Kidney epithelial cell (primary cell): ENCODE data around the gene IFRD1. TPM values are rescaled to one million over a fixed set of nuclear protein-coding genes. Genes with fewer than 3 reads are reported as not detected.
A peak's percentile ranks its signal among the peaks of the same experiment; 100 is the strongest.

ENCODE experiments used
- DNase-seq: peaks from one replicate; pipeline ENCODE4 v3.0.0-alpha.2; 2010; ENCODE audit warnings: low read depth
- H3K27me3 ChIP-seq: 2 replicates; pipeline ENCODE4 v1.6.0; 2011; ENCODE audit warnings: low read length; ENCODE audit not compliant: control insufficient read depth, insufficient read depth
- H3K36me3 ChIP-seq: 2 replicates; pipeline ENCODE4 v1.5.1; 2011; ENCODE audit warnings: low read length; ENCODE audit not compliant: control insufficient read depth, insufficient read depth
- H3K4me3 ChIP-seq: 2 replicates; pipeline ENCODE4 v1.5.1; 2011; ENCODE audit warnings: low read depth, mild to moderate bottlenecking, control low read depth, low read length
- total RNA-seq: library from RNA; depleted of rRNA; stranded (reverse); fragments of >200 nt; gene quantifications from 2 replicates; pipeline ENCODE4 v1.2.3, GENCODE V29; 2015
- TF ChIP-seq, protein P1 (sequence below): IDR thresholded peaks from 2 replicates; pipeline ENCODE4 v1.5.1; 2011; ENCODE audit warnings: mild to moderate bottlenecking, moderate library complexity, low read length, control low read depth, inconsistent platforms; ENCODE audit not compliant: insufficient read depth, poor library complexity, severe bottlenecking

Gene IFRD1
- total RNA-seq, 1 donor from 2014 or later: 87.3 TPM

DNA sequence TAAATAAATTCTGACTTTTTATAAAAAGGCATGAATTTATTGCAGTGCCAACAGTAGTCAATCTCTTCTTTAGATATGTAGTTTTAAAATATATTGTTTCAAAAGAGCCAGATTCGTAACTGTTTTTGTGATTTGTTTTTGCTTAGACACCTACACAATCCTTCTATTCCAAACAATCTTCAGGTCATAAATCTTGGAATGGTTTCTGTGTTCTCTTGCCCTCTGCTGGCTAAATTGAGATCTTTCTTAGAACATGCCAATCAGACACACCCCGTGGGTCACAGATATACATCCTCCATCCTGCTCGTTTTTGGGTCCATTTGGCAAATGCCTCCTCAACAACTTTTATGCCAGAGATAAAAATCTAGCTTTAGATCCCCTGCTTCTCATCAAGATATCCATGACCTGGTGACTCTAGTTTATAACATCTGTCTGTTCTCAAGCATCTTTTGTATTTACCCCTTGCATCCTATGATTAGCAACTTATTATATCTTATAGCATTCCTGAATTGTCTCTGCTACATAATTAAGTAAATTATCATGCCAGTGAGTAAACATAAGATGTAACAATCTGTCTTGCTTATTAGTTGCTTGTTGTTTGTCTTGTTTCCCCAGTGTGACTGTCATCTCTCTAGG lies 35.3 kb upstream of the IFRD1 start:
- no peaks in the 10 kb centered on the region for H3K27me3 ChIP-seq
- no peak for DNase-seq
- H3K4me3 ChIP-seq: no peak overlapping the region
- H3K36me3 ChIP-seq: no peaks in the 10 kb centered on the region
- TF ChIP-seq, protein P1, sequence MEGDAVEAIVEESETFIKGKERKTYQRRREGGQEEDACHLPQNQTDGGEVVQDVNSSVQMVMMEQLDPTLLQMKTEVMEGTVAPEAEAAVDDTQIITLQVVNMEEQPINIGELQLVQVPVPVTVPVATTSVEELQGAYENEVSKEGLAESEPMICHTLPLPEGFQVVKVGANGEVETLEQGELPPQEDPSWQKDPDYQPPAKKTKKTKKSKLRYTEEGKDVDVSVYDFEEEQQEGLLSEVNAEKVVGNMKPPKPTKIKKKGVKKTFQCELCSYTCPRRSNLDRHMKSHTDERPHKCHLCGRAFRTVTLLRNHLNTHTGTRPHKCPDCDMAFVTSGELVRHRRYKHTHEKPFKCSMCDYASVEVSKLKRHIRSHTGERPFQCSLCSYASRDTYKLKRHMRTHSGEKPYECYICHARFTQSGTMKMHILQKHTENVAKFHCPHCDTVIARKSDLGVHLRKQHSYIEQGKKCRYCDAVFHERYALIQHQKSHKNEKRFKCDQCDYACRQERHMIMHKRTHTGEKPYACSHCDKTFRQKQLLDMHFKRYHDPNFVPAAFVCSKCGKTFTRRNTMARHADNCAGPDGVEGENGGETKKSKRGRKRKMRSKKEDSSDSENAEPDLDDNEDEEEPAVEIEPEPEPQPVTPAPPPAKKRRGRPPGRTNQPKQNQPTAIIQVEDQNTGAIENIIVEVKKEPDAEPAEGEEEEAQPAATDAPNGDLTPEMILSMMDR: peak; percentile 69

DNA sequence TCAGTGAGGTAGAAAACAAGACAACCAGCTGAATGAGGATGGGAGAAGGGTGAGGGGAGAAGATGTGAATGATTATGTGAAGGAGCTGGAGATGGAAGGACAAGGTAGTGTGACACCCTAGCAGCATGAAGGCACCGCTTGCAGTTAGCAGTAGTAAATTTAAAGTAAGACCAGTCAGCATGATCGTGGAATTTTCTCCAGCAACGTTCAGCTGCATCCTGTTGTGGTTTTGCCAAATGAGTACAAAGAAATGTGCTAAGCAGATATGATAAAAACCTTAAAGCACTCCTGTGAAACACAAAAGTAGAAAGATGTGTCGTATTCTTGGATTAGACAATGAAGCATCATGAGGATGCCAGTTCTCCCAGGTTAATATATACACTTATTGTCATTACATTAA lies 34.1 kb upstream of the IFRD1 start:
- DNase-seq: no peak
- H3K27me3 ChIP-seq: no peaks in the 10 kb centered on the region
- no peaks in the 10 kb centered on the region for H3K36me3 ChIP-seq
- TF ChIP-seq, protein P1: no peak
- no peak overlapping the region for H3K4me3 ChIP-seq

DNA sequence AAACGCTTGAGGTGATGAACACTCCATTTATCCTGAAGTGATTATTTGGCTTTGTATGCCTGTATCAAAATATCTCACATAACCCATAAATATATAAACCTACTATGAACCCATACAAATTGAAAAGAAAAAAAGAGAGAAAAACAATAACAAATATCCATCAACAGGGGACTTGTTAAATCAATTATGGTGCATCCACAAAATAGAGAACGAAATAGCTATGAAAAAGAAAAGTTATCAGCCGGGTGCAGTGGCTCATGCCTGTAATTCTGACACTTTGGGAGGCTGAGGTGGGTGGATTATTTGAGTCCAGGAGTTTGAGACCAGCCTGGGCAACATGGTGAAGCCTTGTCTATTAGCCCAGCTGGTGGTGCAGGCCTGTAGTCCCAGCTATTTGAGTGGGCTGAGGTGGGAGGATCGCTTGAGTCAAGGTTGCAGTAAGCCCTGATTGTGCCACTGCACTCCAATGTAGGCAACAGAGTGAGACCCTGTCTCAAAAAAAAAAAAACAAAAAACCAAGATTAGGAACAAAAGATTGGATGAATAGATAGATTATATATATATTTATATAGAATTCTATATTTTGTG lies 30.6 kb upstream of the IFRD1 start:
- TF ChIP-seq, protein P1: no peak
- DNase-seq: no peak

DNA sequence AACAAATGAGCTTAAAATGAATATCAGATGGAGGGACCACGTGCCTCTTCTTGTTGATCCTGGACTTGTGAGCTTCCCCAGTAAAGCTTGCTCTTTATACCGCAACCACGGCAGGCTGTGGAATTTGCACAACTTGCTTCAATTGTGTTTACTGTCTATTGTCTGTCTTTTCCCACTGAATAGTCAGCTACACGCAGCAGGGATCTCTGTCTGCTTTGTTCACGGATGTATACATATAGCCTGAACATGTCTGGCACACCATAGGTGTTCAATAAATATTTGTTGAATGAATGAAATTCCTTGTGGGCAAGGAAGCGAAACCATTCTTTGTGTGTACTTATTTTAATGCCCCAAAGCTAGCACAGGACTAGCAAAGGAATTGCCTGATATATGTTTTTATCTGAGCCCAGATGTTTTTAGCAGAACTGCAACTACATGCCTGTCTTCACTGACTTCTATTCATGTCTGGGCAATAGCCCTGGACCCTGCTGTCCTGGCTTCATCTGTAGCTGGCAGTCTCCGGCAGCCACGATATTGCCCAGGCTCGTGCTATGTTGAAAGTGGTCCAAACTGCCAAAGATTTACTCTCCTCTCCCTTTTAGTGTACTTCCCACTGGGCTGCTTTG lies 29.9 kb upstream of the IFRD1 start:
- TF ChIP-seq, protein P1: no peak
- no peaks in the 10 kb centered on the region for H3K36me3 ChIP-seq
- H3K27me3 ChIP-seq: no peaks in the 10 kb centered on the region
- no peak for DNase-seq
- no peak overlapping the region for H3K4me3 ChIP-seq

More for the DNA sequence above, 30.6 kb upstream of the IFRD1 start:
- Histone ChIP-seq H3K36me3 (no peaks in the 10 kb centered on the region), H3K4me3 (no peak overlapping the region), H3K27me3 (no peaks in the 10 kb centered on the region)

DNA sequence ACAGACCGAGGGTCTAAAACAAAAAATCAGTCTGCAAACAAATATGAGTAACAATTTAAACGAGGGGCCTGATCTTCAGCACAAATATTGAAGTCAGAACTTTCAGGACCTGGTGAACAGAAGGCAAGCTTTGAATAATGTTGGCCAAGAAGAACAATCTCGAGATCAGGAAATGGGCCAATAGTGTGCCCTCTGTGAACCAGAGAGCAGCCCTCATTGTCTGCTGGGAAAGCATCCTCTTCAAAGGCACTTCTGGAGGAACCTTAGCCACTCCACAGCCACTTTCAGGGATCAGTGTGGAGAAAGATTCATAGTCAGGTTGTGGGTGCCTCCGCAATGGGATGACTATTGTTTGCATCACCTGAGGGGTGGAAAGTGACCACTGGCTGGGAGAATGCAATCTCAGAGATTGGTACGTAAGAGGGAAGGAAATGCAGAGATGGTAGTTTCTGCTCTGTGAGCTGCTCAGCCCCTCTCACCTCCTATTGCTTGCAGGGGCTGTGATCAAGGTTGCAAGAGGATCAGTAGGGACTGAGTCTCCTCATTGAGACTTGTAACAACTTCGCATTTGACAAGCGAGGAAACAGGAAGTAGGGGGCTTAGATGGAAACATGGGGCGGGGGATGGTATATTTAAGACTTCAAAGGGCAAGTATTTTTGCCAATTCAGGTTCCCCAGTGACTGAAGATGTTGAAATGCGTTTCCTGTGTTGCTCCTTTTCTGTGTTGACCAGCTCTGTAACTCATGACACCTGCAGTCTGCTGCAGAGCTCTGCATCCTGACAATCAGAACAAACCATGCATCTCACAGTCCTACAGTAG lies 28.4 kb upstream of the IFRD1 start:
- H3K36me3 ChIP-seq: no peaks in the 10 kb centered on the region
- no peak overlapping the region for H3K4me3 ChIP-seq
- TF ChIP-seq, protein P1: no peak
- DNase-seq: no peak
- no peaks in the 10 kb centered on the region for H3K27me3 ChIP-seq
